Stimulated activated CD8-positive, alpha-beta memory T cell treated with anti-CD3 and anti-CD28 coated beads, Interleukin-15, amount 100 ng/mL, for 24 hours (primary cell): ENCODE results near the gene CEP128.

Experiments used
- DNase-seq: peaks from one replicate; pipeline ENCODE4 v3.0.0-alpha.2; 2020; ENCODE audit warnings: low read depth

CEP128 gene

GRCh38 chr14:80901260-80901659 is 40.3 kb downstream of the CEP128 start:
- DNase-seq: no peak

GRCh38 chr14:80872645-80873044 is 68.9 kb downstream of the CEP128 start:
- no peak for DNase-seq

- DNase-seq: no peak
Measured at GRCh38 chr14:80868260-80868659, 73.3 kb downstream of the CEP128 start.

- no peak for DNase-seq
Measured at GRCh38 chr14:80867798-80868197, 73.7 kb downstream of the CEP128 start.

GRCh38 chr14:80867091-80867490 is 74.4 kb downstream of the CEP128 start:
- DNase-seq: no peak

GRCh38 chr14:80865565-80865964 is 76.0 kb downstream of the CEP128 start:
- DNase-seq: no peak

- no peak for DNase-seq
Measured at GRCh38 chr14:80862983-80863382, 78.6 kb downstream of the CEP128 start.

GRCh38 chr14:80862541-80862940 is 79.0 kb downstream of the CEP128 start:
- no peak for DNase-seq

- DNase-seq: no peak
Measured at GRCh38 chr14:80850197-80850814, 91.2 kb downstream of the CEP128 start.

- no peak for DNase-seq
Measured at GRCh38 chr14:80847070-80847469, 94.5 kb downstream of the CEP128 start.

GRCh38 chr14:80845856-80846255 is 95.7 kb downstream of the CEP128 start:
- no peak for DNase-seq

GRCh38 chr14:80844872-80845271 is 96.7 kb downstream of the CEP128 start:
- DNase-seq: no peak

GRCh38 chr14:80839743-80840142 is 101.8 kb downstream of the CEP128 start:
- DNase-seq: no peak

GRCh38 chr14:80809663-80810062 is 131.9 kb downstream of the CEP128 start:
- no peak for DNase-seq

- no peak for DNase-seq
Measured at GRCh38 chr14:80805136-80805535, 136.4 kb downstream of the CEP128 start.

- no peak for DNase-seq
Measured at GRCh38 chr14:80798878-80799277, 142.7 kb downstream of the CEP128 start.

- no peak for DNase-seq
Measured at GRCh38 chr14:80798211-80798610, 143.3 kb downstream of the CEP128 start.

- DNase-seq: no peak
Measured at GRCh38 chr14:80792771-80793170, 148.8 kb downstream of the CEP128 start.

GRCh38 chr14:80787876-80788275 is 153.7 kb downstream of the CEP128 start:
- DNase-seq: no peak

- no peak for DNase-seq
Measured at GRCh38 chr14:80784820-80785219, 156.7 kb downstream of the CEP128 start.

GRCh38 chr14:80781972-80782367 is 159.6 kb downstream of the CEP128 start:
- DNase-seq: no peak

GRCh38 chr14:80780500-80780899 is 161.0 kb downstream of the CEP128 start:
- no peak for DNase-seq

GRCh38 chr14:80776657-80777056 is 164.9 kb downstream of the CEP128 start:
- no peak for DNase-seq

- DNase-seq: no peak
Measured at GRCh38 chr14:80776186-80776585, 165.4 kb downstream of the CEP128 start.

GRCh38 chr14:80772504-80772903 is 169.0 kb downstream of the CEP128 start:
- no peak for DNase-seq
